Sciatic nerve (tissue), 2 donors: ENCODE measurements around the gene SCGB1D4. TPM values are rescaled to one million over a fixed set of nuclear protein-coding genes. Genes with fewer than 3 reads are reported as not detected.
"Not testable (repeated sequence)": the region's sequence is repeated elsewhere in the genome, so short reads cannot be mapped to it uniquely, and the experiment has no call there.

ENCODE experiments used
- ATAC-seq: fragments of 200-7000 bp; cut with Tn5 transposase; one replicate; pipeline ENCODE4 v1.9.1; 2020; ENCODE audit warnings: mild to moderate bottlenecking, moderate library complexity
- DNase-seq: peaks from one replicate; pipeline ENCODE4 v3.0.0-alpha.2; 2020; ENCODE audit warnings: low spot score
- intact Hi-C: fragments of 100-400 bp; cut with DNase I; formaldehyde crosslinking; loops from one replicate; pipeline ENCODE4 v1.14.2; 2022
- total RNA-seq: library from RNA; stranded (reverse); fragmentation: NEBNext Ultra II Directional; extraction: Animal tissue kit (Norgen Biotek cat#: 25700); gene quantifications from one replicate; pipeline ENCODE4 v1.2.1, GENCODE V29; 2021
- donor health status: DM: no; HTN: no; CAD: no.
- donor health status: DM: no; HTN: no; CAD: no.

SCGB1D4 gene, protein sequence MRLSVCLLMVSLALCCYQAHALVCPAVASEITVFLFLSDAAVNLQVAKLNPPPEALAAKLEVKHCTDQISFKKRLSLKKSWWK
- not detected for total RNA-seq

DNA sequence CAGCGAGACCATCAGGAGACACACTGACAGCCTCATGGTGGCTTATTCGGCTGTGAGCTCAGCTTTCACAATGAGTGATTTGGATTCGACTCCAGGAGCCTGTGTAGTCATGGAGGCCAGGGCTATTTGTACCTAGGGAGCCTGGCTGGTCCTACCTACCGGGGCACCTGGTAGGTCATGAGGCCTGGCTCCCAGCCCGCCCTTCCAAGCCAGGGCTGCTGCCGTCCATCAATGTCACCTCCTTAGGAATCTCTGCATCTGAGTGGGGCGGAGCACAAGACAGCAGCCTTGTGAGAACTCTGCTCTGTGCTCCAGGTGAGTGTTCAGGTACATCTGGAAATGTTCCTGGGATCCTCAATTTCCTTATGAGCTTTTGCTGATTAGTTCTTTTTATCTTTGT, at the start of gene SCGB1D4:
Gene SCGB1D4, minus strand, starts transcription at position 101 of the 400 bp plus-strand sequence. Its CDS starts 65 bp downstream, at position 36.
- ATAC-seq (no peak), DNase-seq (no peak)
- intact Hi-C loops: loop anchor here (10.0 kb wide), 1 partner anchor 54 kb away; the partner anchor contains the start of gene SCGB1D2

DNA sequence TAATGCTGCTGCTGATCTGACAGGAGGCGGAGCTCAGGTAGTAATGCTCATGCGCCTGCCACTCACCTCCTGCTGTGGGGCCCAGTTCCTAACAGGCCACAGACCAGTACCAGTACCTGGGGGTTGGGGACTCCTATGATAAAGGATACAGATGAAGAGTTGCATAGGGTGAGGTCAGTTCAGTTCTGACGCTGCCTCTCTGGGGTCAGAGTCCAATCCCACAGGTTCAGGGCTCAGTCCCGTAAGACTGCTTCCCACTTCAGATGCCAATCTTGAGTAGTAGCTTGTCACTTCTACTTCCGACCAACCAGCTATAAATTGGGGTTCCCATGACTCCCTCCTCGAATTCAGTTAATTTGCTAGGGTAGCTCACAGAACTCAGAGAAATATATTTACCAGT, 47.0 kb upstream of the SCGB1D4 start:
- intact Hi-C loops: no loop called here
- DNase-seq (no peak), ATAC-seq (no peak)

DNA sequence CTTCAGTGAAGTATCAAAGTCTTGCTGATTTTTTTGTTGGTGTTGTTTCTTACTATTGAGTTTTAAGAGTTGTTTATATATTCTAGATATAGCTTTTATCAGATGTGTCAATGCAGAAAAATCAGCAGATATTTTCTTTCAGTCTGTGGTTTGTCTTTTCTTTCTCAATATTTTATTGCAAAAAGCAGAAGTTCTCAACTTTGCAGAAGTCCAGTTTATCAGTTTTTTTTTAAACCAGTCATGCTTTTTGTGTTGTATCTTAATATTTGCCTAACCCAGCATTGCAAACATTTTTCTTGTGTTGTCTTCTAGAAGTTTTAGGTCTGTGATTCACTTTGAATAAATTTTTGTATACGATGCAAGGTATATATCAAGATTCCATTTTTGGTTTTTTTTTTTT, 45.3 kb upstream of the SCGB1D4 start:
- DNase-seq (no peak), ATAC-seq (no peak)
- intact Hi-C loops: no loop called here

DNA sequence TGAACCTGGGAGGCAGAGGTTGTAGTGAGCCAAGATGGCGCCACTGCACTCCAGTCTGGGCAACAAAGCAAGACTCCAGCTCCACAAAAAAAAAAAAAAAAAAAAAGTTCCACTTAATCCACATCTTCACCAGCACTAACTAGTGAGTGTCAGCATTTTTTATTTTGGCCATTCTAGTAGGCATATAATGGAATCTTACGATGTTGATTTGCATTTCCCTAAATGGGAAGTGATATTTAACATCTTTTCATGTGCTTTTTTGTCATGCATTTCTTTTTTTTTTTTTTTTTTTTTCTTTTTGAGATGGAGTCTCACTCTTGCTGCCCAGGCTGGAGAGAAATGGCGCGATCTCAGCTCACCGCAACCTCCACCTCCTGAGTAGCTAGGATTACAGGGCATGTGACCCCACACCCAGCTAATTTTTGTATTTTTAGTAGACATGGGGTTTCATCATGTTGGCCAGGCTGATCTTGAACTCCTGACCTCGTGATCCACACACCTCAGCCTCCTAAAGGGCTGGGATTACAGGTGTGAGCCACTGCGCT, 44.8 kb upstream of the SCGB1D4 start:
- ATAC-seq, intact Hi-C loops: not testable (repeated sequence)

DNA sequence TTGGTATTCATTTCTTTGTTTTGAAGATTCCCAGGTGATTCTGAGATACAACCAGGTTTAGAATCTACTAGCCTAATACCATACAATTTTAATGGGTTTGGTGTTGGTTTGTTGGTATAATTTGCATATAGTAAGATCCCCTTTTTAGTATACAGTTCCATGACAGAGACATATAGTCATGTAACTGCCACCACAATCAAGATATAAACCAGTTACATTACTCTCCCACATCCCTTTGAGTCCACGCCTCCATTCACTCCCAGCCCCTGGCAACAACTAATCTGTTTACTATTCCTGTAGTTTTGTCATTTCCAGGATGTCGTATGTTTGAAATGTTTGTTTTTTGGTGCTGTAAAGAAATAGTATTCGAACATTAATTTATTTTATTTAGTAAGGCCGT, 42.7 kb upstream of the SCGB1D4 start:
- ATAC-seq: no peak
- intact Hi-C loops: no loop called here
- no peak for DNase-seq

More for the DNA sequence above, 44.8 kb upstream of the SCGB1D4 start:
- DNase-seq: not testable (repeated sequence)

DNA sequence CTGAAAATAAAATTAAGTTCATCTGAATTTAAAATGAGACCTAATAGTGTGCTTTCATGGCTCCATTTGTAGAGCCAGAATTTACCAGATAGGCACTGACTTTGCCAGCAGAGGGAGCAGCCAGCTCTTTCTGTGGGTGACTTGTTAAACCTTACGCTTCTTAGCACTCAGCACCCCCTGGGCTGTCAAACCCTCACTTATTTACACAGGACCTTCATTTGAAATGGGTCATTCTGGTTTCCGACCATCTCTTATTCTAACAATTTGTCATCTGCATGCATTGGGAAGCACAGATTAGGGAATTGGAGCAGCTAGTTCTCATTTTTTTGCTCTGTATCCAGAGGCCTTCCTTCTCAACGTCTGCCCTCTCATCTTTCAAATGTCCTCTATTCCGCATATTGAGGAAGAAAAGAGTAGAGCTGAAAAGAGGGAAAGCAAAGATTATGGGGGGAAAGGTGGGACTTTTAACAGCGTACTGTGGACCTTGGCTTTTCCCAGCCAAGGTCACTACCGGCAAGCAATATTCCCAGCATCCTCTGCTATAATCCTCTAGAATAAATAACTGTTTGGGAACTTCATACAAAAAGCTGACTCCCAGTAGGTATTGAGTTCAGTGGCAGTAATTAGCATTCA, 41.5 kb upstream of the SCGB1D4 start:
- ATAC-seq (peak; percentile 49), DNase-seq (peak; percentile 79)
- intact Hi-C loops: no loop called here

DNA sequence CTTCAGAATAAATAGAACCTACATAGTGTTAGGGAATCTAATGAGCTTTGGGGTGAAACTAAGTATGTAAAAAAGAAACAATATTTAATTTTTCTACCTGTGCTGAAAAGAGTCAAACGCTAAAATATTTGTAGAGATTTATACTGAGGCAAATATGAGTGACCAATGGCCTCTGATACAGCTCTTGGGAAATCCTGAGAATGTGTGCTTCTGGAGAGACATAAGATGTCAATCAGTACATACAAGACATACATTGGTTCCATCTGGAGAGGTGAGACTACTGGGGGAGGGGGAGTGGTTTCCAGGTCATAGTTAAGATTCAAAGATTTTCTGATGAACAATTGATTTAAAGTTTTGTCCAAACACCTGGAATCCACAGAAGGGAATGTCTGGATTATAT, 39.3 kb upstream of the SCGB1D4 start:
- DNase-seq (no peak), ATAC-seq (no peak)
- intact Hi-C loops: no loop called here

DNA sequence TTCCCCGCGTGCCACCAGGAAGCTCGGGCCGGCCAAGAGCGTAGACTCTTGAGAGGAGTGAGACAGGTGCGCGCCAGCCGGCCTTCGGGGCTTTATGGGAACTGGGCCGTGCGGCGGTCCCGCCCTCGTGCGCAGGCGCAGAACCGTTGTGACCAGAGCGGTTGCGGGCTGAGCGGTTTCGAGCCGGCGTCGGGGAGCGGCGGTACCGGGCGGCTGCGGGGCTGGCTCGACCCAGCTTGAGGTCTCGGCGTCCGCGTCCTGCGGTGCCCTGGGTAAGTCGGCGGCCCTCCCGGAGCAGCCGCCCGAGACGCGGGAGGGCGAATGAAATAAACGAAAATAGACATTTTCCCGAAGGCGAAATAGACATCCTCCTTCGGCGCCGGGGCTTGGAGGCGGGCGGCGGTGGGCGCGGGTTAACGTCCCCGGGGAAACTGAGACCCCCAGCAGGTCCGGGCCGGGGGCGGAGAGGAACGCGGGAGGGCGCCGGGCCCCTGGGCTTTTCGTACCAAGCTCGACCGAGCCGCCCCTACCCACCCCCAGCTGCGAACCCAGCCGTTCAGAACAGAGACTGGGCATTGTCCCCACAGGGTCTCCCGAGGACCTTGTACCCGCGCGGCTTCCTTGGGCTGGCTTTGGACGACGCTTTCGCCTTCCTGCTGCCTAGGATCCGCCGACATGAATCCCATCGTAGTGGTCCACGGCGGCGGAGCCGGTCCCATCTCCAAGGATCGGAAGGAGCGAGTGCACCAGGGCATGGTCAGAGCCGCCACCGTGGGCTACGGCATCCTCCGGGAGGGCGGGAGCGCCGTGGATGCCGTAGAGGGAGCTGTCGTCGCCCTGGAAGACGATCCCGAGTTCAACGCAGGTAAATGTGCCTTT, 38.7 kb upstream of the SCGB1D4 start, which contains the start of gene ASRGL1:
Gene ASRGL1, plus strand, starts transcription at position 146 of the 879 bp plus-strand sequence. Its CDS starts 530 bp downstream, at position 676.
- DNase-seq: peak; percentile 89
- intact Hi-C loops: no loop called here
- peak; percentile 92 for ATAC-seq

DNA sequence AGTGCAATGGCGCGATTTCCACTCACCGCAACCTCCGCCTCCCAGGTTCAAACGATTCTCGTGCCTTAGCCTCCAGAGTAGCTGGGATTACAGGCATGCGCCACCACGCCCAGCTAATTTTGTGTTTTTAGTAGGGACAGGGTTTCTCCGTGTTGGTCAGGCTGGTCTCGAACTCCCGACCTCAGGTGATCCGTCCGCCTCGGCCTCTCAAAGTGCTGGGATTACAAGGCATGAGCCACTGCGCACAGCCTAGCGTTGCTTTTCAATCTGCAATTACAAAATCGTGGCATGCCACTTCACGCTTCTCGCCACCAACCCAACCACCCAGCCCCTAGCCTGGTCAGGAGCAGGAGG, 38.1 kb upstream of the SCGB1D4 start:
- ATAC-seq, intact Hi-C loops, DNase-seq: not testable (repeated sequence)

DNA sequence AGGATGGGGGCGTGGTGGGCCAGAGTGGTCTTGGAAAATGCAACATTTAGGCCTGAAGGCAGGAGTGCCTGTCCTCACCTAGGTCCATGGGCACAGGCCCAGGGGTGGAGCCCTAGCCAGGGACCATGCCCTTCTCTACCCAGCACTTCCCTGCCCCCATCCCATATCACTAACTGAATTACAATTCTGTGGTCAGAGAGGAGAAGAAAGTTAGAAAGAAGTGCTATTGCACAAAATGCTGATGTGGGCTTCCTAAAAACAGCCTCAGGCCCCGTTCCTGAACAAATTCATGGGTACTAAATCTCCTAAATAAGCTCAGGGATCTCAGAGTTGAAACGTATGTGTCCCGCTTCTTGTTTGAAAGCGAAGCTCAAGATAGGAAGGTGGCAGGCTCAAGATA, 34.9 kb upstream of the SCGB1D4 start:
- ATAC-seq (no peak), DNase-seq (no peak)
- intact Hi-C loops: no loop called here

DNA sequence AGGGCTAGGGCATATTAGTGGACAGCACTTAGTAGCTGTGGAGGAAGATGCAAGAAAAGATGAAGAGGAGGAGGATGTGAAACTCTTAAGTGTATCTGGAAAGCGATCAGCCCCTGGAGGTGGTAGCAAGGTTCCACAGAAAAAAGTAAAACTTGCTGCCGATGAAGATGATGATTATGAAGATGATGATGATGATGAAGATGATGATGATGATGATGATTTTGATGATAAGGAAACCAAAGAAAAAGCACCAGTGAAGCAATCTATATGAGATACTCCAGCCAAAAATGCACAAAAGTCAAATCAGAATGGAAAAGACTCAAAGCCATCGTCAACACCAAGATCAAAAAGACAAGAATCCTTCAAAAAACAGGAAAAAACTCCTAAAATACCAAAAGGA, 32.4 kb upstream of the SCGB1D4 start:
- ATAC-seq, DNase-seq, intact Hi-C loops: not testable (repeated sequence)

DNA sequence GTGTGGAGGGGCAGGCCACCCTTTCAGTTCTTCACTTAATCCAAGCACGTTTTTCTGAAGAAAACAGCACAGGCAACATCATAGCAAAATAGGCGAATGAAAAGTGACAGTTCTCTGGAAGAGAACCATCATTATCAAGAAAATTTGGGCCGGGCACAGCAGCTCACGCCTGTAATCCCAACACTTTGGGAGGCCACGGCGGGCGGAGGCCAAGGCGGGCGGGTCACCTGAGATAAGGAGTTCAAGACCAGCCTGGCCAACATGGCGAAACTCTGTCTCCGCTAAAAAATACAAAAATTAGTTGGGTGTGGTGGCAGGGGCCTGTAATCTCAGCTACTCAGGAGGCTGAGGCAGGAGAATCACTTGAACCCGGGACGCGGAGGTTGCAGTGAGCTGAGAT, 28.7 kb upstream of the SCGB1D4 start:
- intact Hi-C loops, ATAC-seq, DNase-seq: not testable (repeated sequence)

DNA sequence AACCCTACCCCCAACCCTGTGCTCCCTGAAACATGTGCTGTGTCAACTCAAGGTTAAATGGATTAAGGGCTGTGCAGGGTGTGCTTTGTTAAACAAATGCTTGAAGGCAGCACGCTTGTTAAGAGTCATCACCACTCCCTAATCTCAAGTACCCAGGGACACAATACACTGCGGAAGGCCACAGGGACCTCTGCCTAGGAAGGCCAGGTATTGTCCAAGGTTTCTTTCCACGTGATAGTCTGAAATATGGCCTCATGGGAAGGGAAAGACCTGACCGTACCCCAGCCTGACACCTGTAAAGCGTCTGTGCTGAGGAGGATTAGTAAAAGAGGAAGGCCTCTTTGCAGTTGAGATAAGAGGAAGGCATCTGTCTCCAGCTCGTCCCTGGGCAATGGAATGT, 27.8 kb upstream of the SCGB1D4 start:
- ATAC-seq, intact Hi-C loops, DNase-seq: not testable (repeated sequence)

DNA sequence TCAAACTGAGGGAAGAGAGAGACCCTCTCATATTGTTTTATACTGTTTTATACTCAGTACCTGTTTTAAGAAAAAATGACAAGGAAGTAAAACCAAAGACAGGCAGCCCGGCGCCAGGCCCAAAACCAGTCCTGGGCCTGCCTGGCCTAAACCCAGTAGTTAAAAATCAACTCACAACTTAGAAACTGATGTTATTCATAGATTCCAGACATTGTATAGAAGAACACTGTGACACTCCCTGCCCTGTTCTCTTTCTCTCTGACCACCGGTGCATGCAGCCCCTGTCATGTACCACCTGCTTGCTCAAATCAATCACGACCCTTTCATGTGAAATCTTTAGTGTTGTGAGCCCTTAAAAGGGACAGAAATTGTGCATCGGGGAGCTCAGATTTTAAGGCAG, 26.9 kb upstream of the SCGB1D4 start:
- ATAC-seq, intact Hi-C loops, DNase-seq: not testable (repeated sequence)

DNA sequence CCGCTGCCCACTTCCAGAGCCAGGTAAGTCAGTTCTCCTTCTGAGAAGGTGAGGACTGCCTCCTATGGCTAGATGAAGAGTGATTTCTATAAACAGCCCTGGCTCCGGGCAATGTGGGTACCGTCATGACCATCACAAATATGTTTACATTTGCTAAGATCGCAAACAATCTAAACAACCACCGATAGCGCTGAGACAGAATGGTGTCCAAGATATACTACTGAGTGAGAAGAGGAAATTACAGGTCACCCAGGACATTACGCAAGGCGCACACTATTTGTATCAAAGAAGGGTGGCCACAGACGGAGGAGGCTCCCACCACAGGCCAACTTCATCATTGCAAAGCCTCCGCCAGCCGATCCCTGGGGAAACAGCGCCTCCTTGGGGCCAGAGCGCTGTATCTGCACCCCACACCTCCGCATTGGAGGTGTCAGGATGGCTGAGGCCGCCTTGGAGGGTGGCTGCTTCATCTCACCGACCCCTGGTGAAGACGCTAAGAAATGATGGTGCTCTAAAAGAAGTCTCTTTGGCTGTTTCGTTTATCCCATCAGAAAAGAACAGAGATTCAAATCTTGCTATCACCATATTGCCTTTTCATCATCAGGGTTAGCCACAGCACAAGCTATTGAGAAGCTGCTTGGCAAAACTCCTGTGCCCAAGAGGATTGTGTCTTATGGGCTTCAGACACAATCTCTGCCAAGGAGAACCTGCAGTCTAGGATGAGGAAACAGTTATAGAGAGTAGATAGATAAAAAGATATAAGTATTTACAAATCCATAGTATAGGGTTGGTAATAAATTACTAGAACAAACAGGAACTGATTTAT, 26.1 kb upstream of the SCGB1D4 start:
- no peak for ATAC-seq

DNA sequence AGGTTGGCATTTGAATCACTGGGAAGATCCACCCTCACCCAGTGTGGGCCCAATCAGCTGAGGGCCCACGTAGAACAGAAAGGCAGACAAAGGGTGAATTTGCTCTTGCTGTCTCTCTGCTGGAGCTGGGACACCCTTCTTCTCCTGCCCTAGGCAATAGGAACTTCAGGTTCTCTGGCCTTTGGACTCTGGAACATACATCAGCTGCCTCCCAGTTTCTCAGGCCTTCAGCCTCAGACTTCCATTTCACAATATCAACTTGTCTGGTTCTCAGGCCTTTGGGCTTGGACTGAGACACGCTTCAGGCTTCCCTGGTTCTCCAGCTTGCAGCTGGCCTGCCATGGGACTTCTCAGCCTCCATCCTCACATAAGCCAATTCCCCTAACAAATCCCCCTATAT, 23.6 kb upstream of the SCGB1D4 start:
- ATAC-seq (no peak), DNase-seq (no peak)
- intact Hi-C loops: no loop called here

More for the DNA sequence above, 26.1 kb upstream of the SCGB1D4 start:
- peak; percentile 66 for DNase-seq
- intact Hi-C loops: no loop called here

DNA sequence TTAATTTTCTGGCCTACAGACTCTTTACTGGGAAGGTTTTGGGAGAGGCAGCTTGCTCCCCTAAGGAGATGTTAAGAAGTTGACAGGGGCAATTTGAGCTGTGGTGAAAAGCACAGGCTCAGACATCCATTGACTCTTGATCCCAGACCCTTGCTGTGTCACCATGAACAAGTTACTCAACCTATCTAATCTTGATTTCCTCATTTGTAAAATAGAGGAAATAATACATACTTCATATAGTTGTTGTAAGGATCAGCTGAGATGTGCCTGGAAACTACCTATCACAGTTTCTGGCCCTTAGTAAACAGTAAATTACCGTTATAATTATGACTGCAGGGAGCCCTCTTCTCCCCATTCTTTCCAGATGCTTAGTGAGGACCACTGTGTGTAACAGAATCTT, 16.6 kb upstream of the SCGB1D4 start:
- intact Hi-C loops: no loop called here
- ATAC-seq (no peak), DNase-seq (no peak)

DNA sequence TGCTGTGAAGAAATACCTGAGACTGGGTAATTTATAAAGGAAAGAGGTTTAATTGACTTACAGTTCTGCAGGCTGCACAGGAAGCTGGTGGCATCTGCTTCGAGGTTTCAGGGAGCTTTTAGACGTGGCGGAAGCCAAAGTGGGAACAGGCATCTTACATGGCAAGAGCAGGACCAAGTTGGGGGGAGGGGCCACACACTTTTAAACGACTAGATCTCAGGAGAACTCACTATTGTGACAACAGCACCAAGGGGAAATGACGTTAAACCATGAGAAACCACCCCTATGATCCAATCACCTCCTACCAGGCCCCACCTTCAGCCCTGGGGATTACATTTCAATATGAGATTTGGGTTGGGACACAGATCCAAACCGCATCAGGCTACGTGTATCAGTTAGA, 11.1 kb upstream of the SCGB1D4 start:
- no peak for ATAC-seq
- no peak for DNase-seq
- intact Hi-C loops: no loop called here

DNA sequence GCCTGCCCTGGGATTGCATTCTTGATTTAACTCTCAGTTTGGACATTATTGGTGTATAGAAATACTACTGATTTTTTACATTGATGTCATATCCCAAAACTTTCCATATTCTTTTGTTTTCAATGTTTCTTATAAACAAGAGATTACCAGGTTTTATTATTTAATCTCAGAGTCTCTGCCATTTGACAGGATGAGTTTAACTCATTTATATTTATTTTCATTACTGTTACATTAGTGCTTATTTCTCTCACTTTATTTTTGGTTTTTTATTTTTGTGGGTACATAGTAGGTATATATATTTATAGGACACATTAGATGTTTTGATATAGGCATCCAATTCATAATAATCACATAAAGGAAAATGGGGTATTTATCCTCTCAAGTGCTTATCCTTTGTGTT, 9.1 kb upstream of the SCGB1D4 start:
- ATAC-seq: no peak

More for the DNA sequence above, 9.1 kb upstream of the SCGB1D4 start:
- no peak for DNase-seq
- intact Hi-C loops: no loop called here
